HepG2 (cell line): ENCODE results near the gene LTA. TPM values are rescaled to one million over a fixed set of nuclear protein-coding genes. Genes with fewer than 3 reads are reported as not detected.

Experiments used
- BCL6 ChIP-seq: IDR thresholded peaks from 2 replicates; pipeline ENCODE4 v1.6.1; 2016; ENCODE audit warnings: missing genetic modification reagents, missing compliant biosample characterization
- CBX5 ChIP-seq: sonication (generic); formaldehyde crosslinking; IDR thresholded peaks from 2 replicates; pipeline ENCODE4 v1.4.0; 2020; ENCODE audit warnings: missing genetic modification reagents, borderline replicate concordance
- ESRRA ChIP-seq: sonication (generic); formaldehyde crosslinking; IDR thresholded peaks from 2 replicates; pipeline ENCODE4 v1.5.1; 2020; ENCODE audit warnings: mild to moderate bottlenecking, low read depth, missing genetic modification reagents
- FOXO1 ChIP-seq: sonication (generic); formaldehyde crosslinking; IDR thresholded peaks from 2 replicates; pipeline ENCODE4 v1.4.0; 2020; ENCODE audit warnings: missing genetic modification reagents
- HDAC2 ChIP-seq: sonication (generic); formaldehyde crosslinking; IDR thresholded peaks from 2 replicates; pipeline ENCODE4 v1.4.0; 2020; ENCODE audit warnings: missing genetic modification reagents
- KDM4B ChIP-seq: sonication (generic); formaldehyde crosslinking; IDR thresholded peaks from 2 replicates; pipeline ENCODE4 v1.4.0; 2020; ENCODE audit warnings: missing genetic modification reagents
- MAFK ChIP-seq, 2 experiments: IDR thresholded peaks in 1 of 2; conservative IDR thresholded peaks in 1 of 2; 2 replicates each; pipeline ENCODE4 v1.6.1; 2011; ENCODE audit warnings: improper control_type of control experiment in 2 of 2, low read length in 2 of 2
- MED1 ChIP-seq: sonication (generic); formaldehyde crosslinking; IDR thresholded peaks from 2 replicates; pipeline ENCODE4 v1.4.0; 2020; ENCODE audit warnings: missing genetic modification reagents
- MYNN ChIP-seq: sonication (generic); formaldehyde crosslinking; IDR thresholded peaks from 2 replicates; pipeline ENCODE4 v1.4.0; 2020; ENCODE audit warnings: mild to moderate bottlenecking, low read depth, missing genetic modification reagents
- POLR2AphosphoS2 ChIP-seq: IDR thresholded peaks from 2 replicates; pipeline ENCODE4 v1.6.1; 2011; ENCODE audit warnings: low read depth, low read length, improper control_type of control experiment
- RFX1 ChIP-seq: fragments of 450-650 bp; IDR thresholded peaks from 2 replicates; pipeline ENCODE4 v1.6.1; 2017
- TBP ChIP-seq: sonication (generic); formaldehyde crosslinking; IDR thresholded peaks from 2 replicates; pipeline ENCODE4 v1.5.0; 2020; ENCODE audit warnings: missing genetic modification reagents
- ZFAT ChIP-seq: sonication (generic); formaldehyde crosslinking; conservative IDR thresholded peaks from 2 replicates; pipeline ENCODE4 v1.8.1; 2023; ENCODE audit warnings: missing genetic modification reagents, inconsistent platforms
- polyA plus RNA-seq, 8 experiments: library from polyadenylated mRNA; depleted of rRNA in 3 of 8; stranded (reverse) in 7 of 8; unstranded in 1 of 8; fragments of >200 nt; fragmentation: Illumina TruSeq in 4 of 8; extraction: Trizol in 4 of 8; gene quantifications; 2 replicates each; pipeline versions ENCODE4 v1.2.1 to v1.2.3, GENCODE V29; 2011 to 2016; ENCODE audit warnings: low read depth in 4 of 8, missing spikeins in 1 of 8, mixed read lengths in 1 of 8; ENCODE audit not compliant: insufficient read depth in 1 of 8
- total RNA-seq, 5 experiments: library from RNA; depleted of rRNA; stranded (reverse); fragments of >200 nt; fragmentation: Illumina TruSeq; extraction: Trizol; gene quantifications; 2 replicates each; pipeline ENCODE4 v1.2.3, GENCODE V29; 2016; ENCODE audit warnings: low read depth in 1 of 5
- TF ChIP-seq, protein P1 (sequence below): sonication (generic); formaldehyde crosslinking; IDR thresholded peaks from 2 replicates; pipeline ENCODE4 v1.4.0; 2020; ENCODE audit warnings: missing genetic modification reagents, borderline replicate concordance
- TF ChIP-seq, protein P2 (sequence below): sonication (generic); formaldehyde crosslinking; IDR thresholded peaks from 2 replicates; pipeline ENCODE4 v1.8.0; 2022; ENCODE audit warnings: mild to moderate bottlenecking, missing genetic modification reagents, moderate library complexity
- TF ChIP-seq, protein P3 (sequence below), 2 experiments: sonication (generic) in 1 of 2; formaldehyde crosslinking in 1 of 2; IDR thresholded peaks; 2 replicates each; pipeline versions ENCODE4 v1.4.0 to v1.6.1; 2018 to 2020; ENCODE audit warnings: missing genetic modification reagents in 2 of 2, borderline replicate concordance in 1 of 2, low read depth in 1 of 2, mild to moderate bottlenecking in 1 of 2, missing biosample characterization in 1 of 2
- TF ChIP-seq, protein P4 (sequence below): sonication (generic); formaldehyde crosslinking; IDR thresholded peaks from 2 replicates; pipeline ENCODE4 v1.8.0; 2022; ENCODE audit warnings: missing genetic modification reagents, mild to moderate bottlenecking, moderate library complexity, borderline replicate concordance

The LTA gene
- total and polyA plus RNA-seq, 2 of the 13 experiments (the other 11 are each of a cell fraction or from before 2014, with no cell fraction given) = 0.09 TPM; not detected in 1

DNA sequence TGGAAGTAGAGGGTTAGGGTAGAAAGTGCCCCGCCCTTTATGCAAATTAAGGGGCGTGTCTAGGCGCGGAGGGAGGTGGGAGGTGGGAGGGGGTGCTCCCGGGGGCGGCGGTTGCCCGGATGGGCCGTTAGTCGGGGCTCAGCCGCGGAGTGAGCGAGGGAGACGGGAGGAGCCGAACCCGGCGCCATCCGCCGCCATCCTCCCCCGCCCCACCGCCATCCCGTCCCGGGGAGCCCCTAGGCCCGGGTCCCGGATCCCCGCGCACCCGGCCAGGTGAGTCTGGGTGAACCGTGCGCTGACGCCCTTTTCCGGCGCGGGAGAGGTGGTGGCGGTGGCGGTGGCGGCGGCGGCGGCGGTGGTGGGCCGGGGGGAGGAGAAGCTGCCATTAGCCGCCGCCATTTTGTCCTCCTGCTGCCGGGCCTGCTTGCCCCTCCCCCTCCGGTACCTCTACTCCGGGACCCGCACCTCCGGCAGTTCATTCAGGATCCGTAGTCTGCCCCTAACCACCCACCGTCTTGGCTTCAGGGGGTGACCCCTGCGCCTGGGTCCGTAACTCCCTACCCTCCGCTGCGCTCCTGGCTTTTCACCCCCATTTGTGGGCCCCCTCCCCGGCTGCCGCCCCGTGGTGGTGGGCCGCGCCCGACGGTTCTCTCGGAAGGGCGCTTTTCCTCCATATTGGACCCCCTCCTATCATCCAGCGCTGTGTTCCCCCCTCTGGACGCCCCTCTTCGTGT, 48.7 kb downstream of the LTA start, which contains the start of gene PRRC2A (continued):
- no peak for TF ChIP-seq POLR2AphosphoS2
- TF ChIP-seq RFX1 = no peak
- TF ChIP-seq, protein P1, sequence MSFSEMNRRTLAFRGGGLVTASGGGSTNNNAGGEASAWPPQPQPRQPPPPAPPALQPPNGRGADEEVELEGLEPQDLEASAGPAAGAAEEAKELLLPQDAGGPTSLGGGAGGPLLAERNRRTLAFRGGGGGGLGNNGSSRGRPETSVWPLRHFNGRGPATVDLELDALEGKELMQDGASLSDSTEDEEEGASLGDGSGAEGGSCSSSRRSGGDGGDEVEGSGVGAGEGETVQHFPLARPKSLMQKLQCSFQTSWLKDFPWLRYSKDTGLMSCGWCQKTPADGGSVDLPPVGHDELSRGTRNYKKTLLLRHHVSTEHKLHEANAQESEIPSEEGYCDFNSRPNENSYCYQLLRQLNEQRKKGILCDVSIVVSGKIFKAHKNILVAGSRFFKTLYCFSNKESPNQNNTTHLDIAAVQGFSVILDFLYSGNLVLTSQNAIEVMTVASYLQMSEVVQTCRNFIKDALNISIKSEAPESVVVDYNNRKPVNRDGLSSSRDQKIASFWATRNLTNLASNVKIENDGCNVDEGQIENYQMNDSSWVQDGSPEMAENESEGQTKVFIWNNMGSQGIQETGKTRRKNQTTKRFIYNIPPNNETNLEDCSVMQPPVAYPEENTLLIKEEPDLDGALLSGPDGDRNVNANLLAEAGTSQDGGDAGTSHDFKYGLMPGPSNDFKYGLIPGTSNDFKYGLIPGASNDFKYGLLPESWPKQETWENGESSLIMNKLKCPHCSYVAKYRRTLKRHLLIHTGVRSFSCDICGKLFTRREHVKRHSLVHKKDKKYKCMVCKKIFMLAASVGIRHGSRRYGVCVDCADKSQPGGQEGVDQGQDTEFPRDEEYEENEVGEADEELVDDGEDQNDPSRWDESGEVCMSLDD (CRISPR knock-in tag) = peak; percentile 48; the same call in 1 of the 2 replicates
- no peak; the same call in 1 of the 2 replicates for TF ChIP-seq FOXO1 (CRISPR knock-in tag)
- peak; percentile 55; the same call in 1 of the 2 replicates for TF ChIP-seq KDM4B (CRISPR knock-in tag)
- TF ChIP-seq BCL6 (CRISPR knock-in tag) = no peak; the same call in 1 of the 2 replicates
- TF ChIP-seq, protein P2, sequence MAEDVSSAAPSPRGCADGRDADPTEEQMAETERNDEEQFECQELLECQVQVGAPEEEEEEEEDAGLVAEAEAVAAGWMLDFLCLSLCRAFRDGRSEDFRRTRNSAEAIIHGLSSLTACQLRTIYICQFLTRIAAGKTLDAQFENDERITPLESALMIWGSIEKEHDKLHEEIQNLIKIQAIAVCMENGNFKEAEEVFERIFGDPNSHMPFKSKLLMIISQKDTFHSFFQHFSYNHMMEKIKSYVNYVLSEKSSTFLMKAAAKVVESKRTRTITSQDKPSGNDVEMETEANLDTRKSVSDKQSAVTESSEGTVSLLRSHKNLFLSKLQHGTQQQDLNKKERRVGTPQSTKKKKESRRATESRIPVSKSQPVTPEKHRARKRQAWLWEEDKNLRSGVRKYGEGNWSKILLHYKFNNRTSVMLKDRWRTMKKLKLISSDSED (CRISPR knock-in tag) = no peak
- TF ChIP-seq MAFK (conservative IDR thresholded peaks at IDR 0.05 in 1 of 2, IDR thresholded peaks at IDR 0.05 in 1 of 2; ENCODE audit: low read length in 2 of 2) = no peak
- no peak for TF ChIP-seq MED1 (CRISPR knock-in tag)
- TF ChIP-seq, protein P3, sequence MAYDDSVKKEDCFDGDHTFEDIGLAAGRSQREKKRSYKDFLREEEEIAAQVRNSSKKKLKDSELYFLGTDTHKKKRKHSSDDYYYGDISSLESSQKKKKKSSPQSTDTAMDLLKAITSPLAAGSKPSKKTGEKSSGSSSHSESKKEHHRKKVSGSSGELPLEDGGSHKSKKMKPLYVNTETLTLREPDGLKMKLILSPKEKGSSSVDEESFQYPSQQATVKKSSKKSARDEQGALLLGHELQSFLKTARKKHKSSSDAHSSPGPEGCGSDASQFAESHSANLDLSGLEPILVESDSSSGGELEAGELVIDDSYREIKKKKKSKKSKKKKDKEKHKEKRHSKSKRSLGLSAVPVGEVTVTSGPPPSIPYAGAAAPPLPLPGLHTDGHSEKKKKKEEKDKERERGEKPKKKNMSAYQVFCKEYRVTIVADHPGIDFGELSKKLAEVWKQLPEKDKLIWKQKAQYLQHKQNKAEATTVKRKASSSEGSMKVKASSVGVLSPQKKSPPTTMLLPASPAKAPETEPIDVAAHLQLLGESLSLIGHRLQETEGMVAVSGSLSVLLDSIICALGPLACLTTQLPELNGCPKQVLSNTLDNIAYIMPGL (CRISPR knock-in tag; IDR thresholded peaks at IDR 0.05; ENCODE audit: borderline replicate concordance in 1 of 2, low read depth in 1 of 2) = peak; percentile 44 to 59; a peak in 3 of 4 replicates
- TF ChIP-seq ESRRA (CRISPR knock-in tag) = peak; percentile 22; the same call in 1 of the 2 replicates
- TF ChIP-seq ZFAT (CRISPR knock-in tag) = no peak
- TF ChIP-seq HDAC2 (CRISPR knock-in tag) = peak; percentile 30; the same call in 1 of the 2 replicates
- no peak for TF ChIP-seq TBP (CRISPR knock-in tag)
- TF ChIP-seq CBX5 (CRISPR knock-in tag) = peak; percentile 42; the same call in 1 of the 2 replicates
- TF ChIP-seq, protein P4, sequence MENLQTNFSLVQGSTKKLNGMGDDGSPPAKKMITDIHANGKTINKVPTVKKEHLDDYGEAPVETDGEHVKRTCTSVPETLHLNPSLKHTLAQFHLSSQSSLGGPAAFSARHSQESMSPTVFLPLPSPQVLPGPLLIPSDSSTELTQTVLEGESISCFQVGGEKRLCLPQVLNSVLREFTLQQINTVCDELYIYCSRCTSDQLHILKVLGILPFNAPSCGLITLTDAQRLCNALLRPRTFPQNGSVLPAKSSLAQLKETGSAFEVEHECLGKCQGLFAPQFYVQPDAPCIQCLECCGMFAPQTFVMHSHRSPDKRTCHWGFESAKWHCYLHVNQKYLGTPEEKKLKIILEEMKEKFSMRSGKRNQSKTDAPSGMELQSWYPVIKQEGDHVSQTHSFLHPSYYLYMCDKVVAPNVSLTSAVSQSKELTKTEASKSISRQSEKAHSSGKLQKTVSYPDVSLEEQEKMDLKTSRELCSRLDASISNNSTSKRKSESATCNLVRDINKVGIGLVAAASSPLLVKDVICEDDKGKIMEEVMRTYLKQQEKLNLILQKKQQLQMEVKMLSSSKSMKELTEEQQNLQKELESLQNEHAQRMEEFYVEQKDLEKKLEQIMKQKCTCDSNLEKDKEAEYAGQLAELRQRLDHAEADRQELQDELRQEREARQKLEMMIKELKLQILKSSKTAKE = 0 out of 2 replicates have a peak, but pooled peaks have one; percentile 29
- TF ChIP-seq MYNN (CRISPR knock-in tag) = no peak
